Stimulated activated CD4-positive, alpha-beta T cell treated with anti-CD3 and anti-CD28 coated beads, Interleukin-2, amount 100 ng/mL, for 48 hours (primary cell): ENCODE data around the gene ZSCAN5A.
A peak's percentile ranks its signal among the peaks of the same experiment; 100 is the strongest.
"Not testable (repeated sequence)": the region's sequence is repeated elsewhere in the genome, so short reads cannot be mapped to it uniquely, and the experiment has no call there.

ENCODE experiments used
- DNase-seq, 2 donors: peaks; one replicate each; pipeline ENCODE4 v3.0.0-alpha.2; 2020

Gene ZSCAN5A

GRCh38 chr19:56269348-56269747 lies 45.3 kb downstream of the ZSCAN5A start:
- no peak for DNase-seq

GRCh38 chr19:56266051-56266450 lies 48.6 kb downstream of the ZSCAN5A start:
- DNase-seq, result no peak

- no peak for DNase-seq
These were observed 51.3 kb downstream of the ZSCAN5A start for GRCh38 chr19:56263319-56263718.

- DNase-seq, result not testable (repeated sequence)
These were observed 52.7 kb downstream of the ZSCAN5A start for GRCh38 chr19:56261932-56262331.

- no peak for DNase-seq
These were observed 53.5 kb downstream of the ZSCAN5A start for GRCh38 chr19:56261145-56261544.

GRCh38 chr19:56258272-56258671 lies 56.4 kb downstream of the ZSCAN5A start:
- DNase-seq, result no peak

- DNase-seq, result no peak
These were observed 60.9 kb downstream of the ZSCAN5A start for GRCh38 chr19:56253737-56254136.

- peak; percentile 73 to 78 for DNase-seq
These were observed 61.8 kb downstream of the ZSCAN5A start for GRCh38 chr19:56252699-56253422.

GRCh38 chr19:56248736-56249338 lies 65.8 kb downstream of the ZSCAN5A start:
- DNase-seq, result not testable (repeated sequence)

GRCh38 chr19:56245764-56246163 lies 68.9 kb downstream of the ZSCAN5A start:
- DNase-seq, result not testable (repeated sequence)

GRCh38 chr19:56245121-56245740 lies 69.4 kb downstream of the ZSCAN5A start:
- DNase-seq, result no peak

- DNase-seq, result no peak
These were observed 91.2 kb downstream of the ZSCAN5A start for GRCh38 chr19:56223481-56223880.

GRCh38 chr19:56222901-56223300 lies 91.7 kb downstream of the ZSCAN5A start:
- no peak for DNase-seq

GRCh38 chr19:56221851-56222250 lies 92.8 kb downstream of the ZSCAN5A start:
- DNase-seq, result no peak

GRCh38 chr19:56221442-56221841 lies 93.2 kb downstream of the ZSCAN5A start:
- not testable (repeated sequence) for DNase-seq

- DNase-seq, result no peak
These were observed 95.7 kb downstream of the ZSCAN5A start for GRCh38 chr19:56218961-56219360.

GRCh38 chr19:56217039-56217949 lies 97.3 kb downstream of the ZSCAN5A start:
- no peak for DNase-seq

- no peak for DNase-seq
These were observed 102.9 kb downstream of the ZSCAN5A start for GRCh38 chr19:56211718-56212117.

GRCh38 chr19:56210036-56210435 lies 104.6 kb downstream of the ZSCAN5A start:
- not testable (repeated sequence) for DNase-seq

- DNase-seq, result no peak
These were observed 105.5 kb downstream of the ZSCAN5A start for GRCh38 chr19:56209091-56209490.

GRCh38 chr19:56207581-56207980 lies 107.1 kb downstream of the ZSCAN5A start:
- DNase-seq, result not testable (repeated sequence)

- DNase-seq, result no peak
These were observed 112.7 kb downstream of the ZSCAN5A start, which contains the start of gene ZSCAN5C for GRCh38 chr19:56201973-56202372. Gene ZSCAN5C, plus strand, starts transcription at chr19:56202273. Its CDS starts 3,641 bp downstream, at chr19:56205914.

- no peak for DNase-seq
These were observed 115.0 kb downstream of the ZSCAN5A start for GRCh38 chr19:56199687-56200086.
